Measurements from ENCODE around the gene SECTM1.
A peak's percentile ranks its signal among the peaks of the same experiment; 100 is the strongest.

SECTM1 gene

DNA sequence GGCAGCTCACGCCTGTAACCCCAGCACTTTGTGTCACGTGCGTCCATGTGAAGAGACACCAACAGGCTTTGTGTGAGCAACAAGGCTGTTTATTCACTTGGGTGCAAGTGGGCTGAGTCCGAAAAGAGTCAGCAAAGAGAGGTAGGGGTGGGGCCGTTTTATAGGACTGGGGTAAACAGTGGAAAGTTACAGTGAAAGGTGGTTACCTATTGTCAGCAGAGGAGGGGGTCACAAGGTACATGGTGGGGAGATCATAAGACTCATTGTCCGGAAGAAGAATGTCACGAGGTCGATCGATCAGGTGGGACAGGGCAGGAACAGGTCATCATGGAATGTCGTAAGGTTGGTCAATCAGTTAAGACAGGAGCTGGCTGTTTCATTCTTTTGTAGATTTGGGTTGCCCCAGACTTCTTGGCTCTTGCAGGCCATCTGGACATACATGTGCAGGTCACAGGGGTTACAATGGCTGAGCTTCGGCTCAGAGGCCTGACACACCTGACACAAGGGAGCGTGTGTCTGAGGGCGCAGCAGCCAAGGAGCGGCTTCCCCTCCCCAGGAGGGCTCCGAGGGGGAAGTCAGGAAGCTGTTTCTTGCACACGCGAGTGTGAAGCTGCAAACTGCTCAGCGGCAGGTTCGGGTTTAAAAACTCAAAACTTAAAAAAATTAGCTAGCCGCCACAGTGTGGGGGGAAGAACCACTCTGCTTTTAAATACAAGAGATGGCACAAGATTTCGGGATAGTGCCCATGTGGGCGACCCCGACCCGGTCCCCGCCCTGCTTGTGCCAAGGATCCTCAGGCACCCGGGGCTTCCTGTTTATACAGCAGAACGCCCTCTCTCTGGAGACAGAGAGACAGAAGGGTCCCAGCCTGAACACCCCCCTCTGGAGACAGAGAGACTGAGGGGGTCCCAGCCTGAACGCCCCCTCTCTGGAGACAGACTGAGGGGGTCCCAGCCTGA is 13.1 kb upstream of the SECTM1 start:
- DNase-seq, result no peak

DNA sequence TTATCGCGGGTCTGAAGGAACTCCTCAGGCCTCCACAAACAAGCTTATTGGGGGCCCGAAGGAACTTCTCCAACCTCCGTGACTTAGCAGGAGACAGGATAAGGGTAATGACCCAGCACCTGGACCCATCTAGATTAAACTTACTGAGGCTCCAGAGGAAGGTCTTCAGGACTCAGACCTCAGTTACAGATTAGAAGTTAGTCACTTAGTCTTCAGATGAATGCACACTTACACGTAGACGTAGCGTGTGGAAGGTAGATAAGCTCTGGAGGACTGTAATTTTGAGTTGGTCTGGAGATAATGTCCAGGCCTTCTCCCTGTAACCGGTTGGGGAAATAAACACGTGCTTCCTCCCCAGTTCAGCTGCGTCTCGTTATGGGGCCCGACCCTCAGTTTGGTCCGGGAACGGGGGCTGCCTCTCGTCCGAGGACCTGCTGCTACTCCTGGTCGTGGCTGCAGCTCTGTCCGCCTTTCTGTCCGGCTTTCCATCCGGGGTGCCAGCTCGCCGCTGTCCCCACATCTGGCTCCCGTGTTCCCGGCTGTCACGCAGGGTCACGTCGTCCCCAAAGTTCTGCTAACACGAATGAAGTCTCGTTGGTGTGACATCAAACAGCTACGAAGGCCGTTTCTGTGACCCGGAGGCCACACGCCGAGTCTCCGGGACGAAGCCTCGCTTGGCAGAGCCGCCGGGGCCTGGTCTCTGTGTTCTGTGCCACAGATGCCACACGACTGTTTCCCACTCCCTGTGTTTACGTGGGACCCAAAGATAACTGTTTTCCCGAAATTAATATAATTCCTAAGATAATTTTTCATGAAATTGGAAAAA is 11.8 kb upstream of the SECTM1 start:
- no peak for DNase-seq

DNA sequence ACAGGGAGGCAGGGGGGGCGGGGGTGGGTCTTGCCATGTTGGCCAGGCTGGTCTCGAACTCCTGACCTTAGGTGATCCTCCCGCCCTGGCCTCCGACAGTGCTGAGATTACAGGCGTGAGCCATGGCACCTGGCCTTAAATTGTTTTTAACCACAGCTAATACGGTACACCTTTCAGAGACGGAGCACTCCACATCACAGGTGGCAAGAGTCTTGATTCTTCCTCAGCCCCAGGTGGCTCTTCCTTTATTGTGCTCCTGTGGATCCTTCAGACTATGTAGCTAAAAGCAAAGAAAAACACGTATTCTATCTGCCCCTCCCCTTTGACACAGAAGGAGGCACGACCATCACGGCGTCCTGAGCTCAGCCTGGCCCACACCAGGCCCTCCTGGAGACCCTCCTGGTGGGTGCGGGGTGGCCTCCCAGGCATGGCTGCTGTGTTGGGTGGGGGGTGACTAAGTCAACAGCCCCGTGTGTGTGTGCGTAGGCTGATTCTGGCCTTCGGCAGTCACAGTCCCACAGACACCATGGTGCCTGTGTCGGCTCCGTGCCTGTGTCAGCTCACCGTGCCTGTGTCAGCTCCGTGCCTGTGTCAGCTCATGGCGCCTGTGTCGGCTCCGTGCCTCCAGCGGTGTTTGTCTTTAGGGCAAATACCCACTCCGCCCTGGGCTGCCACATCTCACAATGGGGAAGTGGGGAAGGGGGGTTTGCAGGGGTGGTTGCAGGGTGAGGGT is 10.8 kb upstream of the SECTM1 start:
- DNase-seq, result no peak

DNA sequence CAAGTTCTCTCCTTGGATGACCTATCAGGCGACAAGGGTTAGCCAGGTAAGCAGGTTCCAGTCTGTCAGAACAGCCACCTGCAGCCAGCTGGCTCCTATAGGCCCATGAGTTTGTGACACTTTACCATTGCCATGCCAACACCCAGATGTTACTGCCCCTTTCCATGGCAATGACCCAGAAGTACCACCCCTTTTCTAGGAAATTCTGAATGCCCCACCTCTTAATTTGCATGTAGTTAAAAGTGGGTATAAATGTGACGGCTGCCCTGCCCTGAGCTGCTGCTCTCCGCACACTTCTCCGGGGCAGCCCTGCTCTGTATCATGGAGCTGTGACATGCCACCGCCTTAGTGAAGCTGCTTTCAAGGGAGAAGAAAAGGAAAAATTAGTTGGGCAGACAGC is 10.0 kb upstream of the SECTM1 start:
- no peak for DNase-seq

DNA sequence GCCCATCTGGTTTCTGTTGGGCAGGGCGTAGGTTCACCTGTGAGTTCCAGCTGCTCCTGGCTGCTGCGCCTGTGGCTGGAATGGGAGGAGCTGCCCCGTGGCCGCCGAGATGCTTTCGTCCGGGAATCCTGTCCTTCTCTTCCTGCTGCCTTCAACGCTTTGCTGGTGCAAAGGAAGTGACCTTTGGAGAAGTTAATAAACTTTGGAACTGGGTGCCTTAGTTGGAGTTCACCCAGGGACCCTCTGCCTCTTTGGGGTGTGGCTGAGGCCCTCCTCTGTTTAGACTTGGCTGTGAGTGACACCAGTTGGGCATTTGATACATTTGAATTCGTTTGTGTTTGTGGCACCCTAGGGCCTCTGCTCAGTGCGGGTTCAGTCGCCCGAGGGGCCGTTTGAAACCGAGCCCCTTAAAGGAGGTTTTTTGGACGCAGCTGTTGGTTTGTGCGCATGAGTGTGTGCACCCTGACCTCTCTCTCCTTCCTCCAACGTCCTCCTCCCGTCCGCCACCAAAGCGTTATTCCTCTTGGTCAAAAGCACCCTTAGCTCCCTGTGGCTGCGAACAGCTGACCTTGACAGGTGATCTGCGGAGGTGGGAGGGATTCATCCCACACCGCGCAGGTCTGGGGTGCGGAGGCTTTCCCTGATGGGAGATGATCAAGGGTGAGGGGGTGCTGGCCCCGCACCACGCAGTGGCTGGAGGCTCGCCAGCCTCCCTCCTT is 9.0 kb upstream of the SECTM1 start:
- DNase-seq, result no peak

DNA sequence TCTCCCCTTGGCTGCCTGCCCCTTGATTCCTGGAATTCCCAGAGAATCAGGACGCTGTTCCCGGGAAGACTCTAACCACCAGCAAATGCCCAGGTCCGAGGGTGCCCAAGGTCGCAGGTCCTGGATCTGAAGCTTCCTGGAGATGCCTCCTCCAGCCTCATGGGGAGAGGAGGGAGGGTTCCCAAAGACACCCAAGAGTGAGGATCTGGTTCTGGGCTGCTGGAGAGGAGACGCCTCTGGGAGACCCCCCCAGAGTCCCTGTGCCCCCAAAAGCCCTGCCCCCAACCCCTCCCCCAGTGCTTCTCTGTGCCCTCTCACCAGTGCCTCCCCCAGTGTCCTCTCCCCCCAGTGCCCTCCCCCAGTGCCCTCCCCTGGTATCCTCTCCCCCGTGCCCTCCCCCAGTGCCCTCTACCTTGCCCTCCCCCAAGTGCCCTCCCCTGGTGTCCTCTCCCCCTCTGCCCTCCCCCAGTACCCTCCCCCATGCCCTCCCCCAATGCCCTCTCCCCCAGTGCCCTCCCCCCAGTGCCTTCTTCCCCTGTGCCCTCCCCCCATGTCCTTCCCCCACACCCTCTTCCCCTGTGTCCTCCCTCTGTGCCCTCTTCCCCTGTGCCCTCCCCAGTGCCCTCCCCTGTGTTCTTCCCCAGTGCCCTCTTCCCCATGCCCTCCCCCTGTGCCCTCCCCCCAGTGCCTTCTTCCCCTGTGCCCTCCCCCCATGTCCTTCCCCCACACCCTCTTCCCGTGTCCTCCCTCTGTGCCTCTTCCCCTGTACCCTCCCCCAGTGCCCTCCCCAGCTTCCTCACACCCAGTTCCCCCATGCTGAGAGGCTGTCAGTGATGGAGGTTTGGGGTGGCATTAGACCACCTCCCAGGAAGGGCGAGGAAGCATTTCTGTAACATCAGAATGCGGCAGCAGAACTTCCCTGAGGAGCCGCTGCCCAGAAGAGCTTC is 6.3 kb upstream of the SECTM1 start:
- DNase-seq, result no peak

DNA sequence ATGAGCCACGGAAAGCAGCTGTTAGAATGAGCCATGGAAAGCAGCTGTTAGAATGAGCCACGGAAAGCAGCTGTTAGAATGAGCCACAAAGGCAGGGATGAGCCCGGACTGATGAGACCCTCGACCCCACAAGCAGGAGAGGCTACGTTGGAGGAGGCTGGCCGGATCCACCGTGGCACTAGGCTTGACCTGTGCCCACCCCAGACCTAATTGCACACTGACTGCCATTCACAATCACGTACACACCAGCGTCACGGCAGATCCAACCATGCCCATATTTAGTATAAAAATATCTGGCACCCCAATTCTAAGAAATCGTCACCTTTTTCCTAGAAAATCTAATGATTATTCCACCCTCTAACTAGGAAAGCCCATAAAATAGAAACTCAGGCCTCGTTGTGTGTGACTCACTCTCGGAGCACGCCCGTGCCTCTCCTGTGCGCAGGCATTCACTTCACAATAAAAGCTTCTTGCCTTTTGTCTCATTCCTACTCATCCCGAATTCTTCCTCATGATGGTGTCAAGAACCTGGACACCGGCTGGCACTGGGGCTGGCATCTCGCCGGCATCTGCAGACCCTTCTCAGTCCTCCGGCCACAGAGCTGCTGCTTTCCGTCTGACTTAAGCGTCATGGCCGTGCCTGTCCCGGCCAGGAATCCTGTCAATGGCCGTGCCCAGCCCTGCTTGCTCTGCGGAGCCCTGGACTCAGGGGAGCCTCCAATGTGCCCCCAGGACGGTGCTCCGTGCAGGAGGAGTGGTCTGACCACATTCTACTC is 5.5 kb upstream of the SECTM1 start:
- no peak for DNase-seq

DNA sequence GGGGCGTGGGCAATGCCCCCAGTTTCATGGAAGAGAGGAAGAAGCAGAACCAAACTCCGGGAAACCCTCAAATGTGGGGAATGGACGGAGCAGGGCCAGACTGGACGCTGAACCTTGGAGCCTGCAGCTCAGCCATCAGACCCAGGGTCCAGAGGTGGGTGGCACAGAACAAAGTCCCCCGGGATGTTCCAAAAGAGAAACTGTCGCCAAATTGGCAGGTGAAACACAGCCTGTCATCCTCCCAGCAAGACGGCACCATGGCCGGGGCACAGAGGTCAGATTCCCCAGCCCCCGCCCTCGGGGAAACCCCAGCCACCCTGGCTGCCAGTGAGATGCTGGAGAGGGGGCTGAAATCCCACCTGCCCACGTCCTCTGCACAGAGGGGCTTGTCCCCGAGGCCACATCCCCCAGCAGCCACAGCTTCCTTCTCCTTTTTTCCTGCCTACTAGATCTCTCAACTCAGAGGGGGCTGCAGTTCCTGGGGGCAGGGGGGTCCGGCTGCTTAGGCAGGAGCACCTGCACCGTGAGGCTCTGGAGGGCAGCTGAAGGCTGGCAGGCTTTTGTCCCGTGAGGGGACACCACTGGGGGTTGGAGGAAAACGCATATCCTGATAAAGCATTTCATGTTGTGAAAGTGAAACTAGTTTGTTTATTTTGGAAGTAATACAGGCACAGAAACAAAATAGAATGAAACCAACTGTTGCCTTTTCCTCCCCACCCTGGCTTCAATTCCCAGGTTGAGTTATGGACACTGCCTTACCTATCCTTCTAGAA is 1.2 kb upstream of the SECTM1 start:
- no peak for DNase-seq

DNA sequence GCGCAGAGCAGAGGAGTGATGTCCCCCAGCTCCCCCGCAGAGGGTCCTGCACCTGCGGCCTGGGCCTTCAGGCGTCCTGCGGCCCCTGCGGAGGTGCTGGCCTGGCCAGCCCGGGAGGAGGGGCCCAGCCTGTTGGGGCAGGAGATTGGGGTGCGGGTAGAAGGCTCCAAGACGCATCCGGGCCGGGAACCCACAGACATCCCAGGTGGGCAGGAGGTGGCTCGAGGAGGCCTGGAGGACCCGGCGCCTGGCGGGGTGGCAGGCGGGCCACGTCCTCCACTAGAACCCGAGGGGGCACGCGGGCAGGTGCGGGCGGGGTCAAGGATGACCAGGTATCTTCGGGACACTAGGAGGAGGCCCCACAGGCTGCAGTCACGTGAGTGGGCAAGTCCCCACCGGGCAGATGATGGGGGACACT is 647 bp upstream of the SECTM1 start:
- no peak for DNase-seq

DNA sequence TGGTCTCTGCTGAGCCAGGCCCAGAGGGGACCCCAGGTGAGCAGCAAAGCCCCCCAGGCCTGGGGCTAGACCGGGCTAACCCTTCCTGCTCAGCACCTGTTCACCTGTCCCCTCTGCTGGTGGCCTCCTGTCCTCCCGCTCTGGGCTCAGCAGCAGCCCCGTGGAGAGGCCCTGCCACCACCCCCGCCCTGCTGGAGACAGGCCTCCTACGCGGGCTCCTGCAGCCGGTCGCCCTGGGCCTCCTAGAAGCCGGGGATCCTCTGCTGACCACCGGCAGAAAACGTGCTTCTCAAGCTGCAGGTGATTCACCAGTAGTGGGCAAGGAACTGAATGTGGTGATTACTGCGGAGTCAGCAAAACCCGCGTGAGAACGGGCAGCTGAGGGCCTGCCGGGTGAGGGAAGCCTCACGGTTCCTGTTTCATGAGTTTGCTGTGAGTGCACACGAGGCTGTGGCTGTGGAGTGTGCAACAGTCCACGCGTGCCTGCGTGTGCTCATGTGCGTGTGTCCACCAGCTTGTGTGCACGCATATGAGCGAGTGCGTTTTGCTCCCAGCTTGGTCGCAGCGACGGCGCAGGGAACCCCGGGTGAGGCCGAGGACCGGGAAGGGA is 792 bp downstream of the SECTM1 start:
- DNase-seq, result peak; percentile 54 to 58

DNA sequence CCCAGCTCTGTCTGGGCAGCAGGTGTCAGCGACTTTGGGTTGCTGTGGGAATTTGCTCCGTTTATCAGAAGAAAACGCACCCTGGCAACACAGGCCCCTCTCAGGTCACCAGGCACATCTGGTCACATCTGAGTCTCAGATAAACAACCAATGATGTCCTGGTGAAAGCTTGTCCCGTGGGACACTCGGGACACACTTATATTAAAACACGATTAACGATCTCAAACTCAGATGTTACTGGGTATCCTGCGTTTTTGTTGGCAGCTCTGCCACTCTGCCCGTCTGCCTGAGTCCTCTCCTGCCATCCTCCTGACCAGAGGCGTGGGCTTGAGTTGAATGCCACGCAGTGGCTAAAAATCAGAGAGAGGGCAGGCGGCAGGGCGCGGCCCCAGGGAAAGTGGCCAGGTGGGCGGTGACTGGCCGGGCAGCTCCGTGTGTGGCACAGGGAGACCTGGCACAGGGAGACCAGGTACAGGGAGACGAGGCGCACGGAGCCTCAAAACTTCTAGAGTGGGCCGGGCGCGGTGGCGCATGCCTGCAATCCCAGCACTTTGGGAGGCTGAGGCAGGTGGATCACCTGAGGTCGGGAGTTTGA is 2.1 kb downstream of the SECTM1 start:
- no peak for DNase-seq

DNA sequence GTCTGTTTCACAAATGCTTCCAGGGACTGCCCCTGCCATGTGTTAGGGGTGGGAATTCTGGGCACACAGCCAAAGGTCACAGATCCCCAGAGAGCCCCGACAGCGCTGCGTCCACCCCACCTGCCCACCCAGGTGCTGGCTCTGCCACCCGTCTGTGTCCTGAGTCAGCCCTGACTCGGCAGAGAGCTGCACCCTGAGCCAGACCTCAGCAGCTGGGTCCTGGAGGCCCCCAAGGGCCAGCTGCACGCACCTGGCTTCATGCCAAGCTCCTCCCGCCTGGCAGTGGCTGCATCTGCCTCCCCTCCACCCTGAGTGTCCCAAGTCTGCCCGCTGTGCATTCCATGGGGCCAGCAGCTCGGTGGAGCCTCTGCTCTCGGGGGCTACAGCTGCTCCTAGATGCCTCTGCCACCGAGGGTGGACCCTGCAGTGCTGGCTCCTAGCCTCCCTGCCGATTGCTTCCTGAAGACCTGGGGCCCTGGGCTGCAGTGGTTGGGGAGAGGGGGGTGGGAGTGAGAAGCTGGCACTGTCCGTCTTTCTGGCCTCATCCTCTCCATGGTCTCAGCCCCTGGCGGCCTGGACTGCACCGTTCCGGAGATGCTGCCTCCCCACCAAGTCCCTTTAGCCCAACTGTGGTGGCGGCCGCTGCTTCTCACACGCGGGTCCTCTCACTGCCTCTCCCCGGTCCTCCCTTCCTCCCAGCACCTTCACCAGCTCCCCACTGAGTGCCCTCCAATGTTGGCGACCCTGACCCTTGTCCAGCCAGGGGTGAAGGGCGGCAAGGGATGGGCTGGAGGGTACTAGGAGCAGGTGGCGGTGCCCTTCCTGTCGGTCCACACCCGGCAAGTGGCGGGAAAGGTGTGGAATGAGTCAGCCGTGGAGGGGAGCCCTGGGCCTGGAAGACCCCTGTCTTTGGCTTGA is 3.0 kb downstream of the SECTM1 start:
- DNase-seq, result no peak

DNA sequence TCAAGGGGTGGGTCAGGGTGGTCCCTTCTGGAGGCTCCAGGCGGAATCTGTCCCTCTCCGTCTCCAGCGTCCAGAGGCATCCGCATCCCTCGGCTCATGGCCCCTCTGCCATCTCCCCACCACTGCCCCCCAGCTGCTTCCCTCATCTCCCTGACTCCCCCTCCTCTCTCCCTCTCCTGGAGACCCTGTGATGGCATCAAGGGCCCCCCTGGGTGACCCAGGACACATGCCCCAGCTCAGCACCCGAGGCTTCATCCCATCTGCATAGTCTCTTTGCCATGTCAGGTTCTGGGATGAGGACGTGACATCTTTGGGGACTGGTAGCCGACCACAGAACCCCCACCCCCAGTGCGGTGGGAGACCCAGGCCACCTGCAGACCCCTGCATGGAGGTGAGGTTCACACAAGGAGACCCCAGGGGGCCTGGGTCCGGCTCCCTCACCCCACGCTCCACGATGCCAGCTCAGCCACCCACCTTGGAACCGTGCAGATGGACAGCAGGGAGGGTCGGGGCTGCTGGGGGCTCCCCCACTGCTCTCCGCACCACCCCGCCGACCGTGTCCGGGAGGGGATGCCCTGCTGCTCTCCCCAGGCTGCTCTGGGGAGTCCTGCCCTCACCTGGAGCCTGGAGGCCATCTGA is 3.8 kb downstream of the SECTM1 start:
- no peak for DNase-seq

DNA sequence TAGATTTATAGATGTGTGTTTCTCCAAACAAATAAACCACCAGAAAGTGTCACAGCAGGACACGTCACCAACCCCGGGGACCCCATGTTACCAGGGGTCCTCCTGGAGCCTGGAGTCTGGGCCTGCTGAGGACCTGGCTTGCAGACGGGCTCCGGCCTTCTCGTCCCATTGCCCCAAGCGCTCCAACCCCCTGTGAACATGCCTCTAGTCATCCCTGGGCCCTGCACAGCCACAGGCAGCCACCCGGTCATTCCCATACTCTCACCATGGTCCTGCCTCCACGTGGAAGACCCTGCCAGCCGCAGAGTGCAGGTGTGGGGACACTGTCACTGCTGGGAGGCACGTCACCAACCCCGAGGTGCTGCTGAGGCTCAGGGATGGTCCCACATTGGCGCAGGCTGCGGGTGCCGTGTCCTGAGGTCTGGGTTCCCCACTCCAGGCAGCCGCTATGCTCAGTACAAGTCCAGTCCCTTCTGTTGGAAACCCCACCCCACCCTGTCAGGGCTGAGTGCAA is 4.5 kb downstream of the SECTM1 start:
- DNase-seq, result no peak

DNA sequence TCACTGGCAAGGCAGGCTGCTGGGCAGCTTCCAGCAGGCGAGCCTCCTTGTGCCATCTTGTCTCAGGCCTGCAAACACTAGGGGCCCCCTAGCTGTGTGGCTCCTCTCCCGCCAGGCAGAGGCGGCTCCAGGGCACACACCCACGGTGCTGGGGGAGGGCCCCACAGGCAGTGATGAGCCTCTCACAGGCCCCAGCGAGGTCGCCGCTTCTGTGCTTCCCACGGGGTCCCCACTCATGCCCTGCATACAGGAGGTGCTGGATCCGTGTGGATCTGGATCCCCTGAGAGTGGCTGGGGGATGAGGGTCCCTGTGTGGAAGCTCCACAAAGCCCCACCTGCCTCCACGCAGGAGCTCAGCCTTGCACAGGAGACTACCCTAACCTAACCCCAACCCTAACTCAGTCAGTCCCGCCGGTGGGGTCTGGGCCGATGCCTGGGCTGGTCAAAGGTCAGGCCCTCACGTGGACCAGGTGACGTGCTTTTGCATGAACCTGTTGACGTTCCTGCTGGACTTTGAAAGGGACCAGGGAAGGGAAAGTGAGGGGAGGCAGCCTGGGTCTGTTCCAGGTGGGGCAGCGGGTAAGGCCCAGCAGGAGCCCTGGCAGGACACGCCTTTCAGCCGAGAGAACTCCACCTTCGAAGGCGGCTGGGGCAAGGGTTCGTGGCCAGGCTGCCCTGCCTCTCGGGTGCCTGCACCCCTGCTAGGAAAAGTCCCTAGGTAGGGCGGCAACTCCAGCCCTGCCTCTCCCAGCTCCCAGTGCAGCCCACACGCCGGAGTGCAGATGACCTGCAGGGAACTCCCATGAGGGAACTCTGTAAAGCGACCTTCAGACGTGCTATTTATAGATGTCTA is 5.2 kb downstream of the SECTM1 start:
- no peak for DNase-seq

DNA sequence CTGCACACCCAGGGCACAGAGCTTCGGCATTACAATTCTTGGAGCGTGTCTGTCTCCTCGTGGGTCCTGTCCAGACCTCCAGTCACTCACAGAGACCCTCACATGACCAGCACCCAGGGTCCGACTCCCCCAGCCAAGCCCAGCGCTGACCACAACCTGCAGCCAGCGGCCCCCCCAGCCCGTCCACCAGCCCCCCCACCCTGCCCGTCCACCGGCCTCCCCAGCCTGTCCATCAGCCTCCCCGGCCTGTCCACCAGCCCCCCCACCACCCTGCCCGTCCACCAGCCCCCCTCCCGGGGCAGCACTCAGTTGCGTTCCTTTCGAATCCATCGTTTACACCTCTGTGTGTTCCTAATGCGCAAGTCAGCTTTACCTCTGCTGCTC is 5.8 kb downstream of the SECTM1 start:
- no peak for DNase-seq

Data from activated T-cell treated with anti-CD3 and anti-CD28 coated beads, Interleukin-2, amount 50 U/mL, for 48 hours (primary cell).